ENCODE data around the gene MGAT5B.
"Not testable (repeated sequence)": the region's sequence is repeated elsewhere in the genome, so short reads cannot be mapped to it uniquely, and the experiment has no call there.

Gene MGAT5B

DNA sequence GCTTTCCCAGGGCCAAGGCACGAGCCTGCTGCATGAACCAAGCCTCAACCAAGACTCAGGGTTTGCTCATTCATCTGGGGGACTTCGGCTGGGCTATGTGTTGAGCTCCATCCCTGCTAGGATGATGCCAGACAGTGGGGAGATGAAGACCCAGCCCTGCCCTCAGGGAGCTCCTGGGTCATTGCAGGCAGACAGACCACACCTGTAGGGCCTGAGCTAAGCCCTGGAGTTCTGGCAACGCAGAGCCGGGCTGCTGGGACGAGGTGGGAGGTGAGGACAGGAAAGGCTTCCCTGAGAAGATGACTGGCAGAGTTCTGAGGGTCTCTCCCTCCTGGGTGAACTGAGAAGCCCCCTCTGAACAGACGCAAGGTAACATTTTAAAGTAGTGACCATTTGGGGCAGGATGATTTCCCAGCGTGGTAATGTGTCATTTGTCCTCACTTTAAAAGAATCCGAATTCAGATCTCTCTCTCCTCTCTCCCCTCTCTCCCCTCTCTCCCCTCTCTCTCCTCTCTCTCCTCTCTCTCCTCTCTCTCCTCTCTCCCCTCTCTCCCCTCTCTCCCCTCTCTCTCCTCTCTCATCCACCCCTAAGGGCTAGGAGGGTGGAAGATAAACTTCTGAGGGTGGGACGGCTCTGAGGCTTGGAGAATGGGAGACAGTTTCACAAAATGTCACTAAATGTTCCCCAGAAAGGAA lies 98.4 kb downstream of the MGAT5B start:
- FAIRE-seq = no peak
- DNase-seq (ENCODE audit: extremely low spot score, insufficient read length, low read depth) = no peak

DNA sequence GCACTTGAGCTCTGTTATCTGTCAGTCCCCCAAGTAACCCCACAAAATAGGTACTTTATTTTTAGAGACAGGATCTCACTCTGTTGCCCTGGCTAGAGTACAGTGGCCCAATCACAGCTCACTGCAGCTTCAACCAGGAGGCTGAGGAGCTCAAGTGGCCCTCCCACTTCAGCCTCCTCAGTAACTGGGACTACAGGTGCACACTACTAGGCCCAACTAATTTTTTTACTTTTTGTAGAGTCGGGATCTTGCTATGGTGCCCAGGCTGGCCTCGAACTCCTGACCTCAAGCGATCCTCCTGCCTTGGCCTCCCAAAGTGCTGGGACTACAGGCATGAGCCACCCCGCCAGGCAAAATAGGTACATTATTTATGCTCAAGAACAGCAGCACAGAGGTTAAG lies 99.6 kb downstream of the MGAT5B start:
- no peak for FAIRE-seq
- DNase-seq (ENCODE audit: extremely low spot score, insufficient read length, low read depth) = no peak

DNA sequence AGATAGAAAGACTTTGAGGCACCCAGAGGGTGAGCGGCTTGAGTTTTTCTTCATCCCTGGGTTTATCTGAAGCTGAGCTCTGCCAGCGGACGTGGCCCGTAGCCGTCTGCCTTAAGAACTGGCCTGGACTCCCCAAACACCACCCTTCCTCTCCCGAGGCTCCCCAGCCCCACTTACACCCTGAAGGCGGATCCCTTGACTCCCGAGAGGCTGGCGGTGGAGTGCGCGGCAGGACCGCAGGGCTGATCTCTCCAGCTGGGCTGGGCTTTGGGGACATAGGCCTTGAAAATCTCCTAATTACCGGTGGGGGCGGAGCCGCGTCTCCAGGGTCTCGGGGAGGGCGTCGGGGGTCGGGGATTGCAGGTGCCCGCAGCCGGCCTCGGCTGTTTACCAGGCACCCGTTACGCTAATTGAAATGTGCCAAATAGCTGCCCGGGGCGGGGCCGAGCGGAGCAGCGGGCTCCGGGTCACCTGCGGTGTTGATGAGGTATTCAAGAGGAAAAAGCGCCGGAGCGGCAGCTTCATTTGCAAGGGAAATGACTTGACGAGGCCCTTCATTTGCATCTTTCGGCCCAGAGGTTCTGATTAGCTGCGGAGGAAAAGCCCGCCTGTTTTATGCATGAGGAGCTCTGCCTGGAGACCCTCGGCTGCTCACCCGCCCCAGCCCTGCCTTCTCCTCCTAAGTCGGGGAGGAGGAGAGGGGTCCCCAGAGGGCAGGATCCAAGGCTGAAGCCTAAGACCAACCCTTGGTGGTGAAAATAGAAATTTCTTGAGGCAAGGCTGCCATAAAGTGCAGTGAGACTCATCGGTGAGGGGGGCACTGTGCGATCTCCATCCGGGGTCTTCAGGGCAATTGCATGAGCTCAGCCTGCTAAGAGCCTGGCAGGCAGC lies 100.7 kb downstream of the MGAT5B start:
- FAIRE-seq = no peak
- no peak for DNase-seq (ENCODE audit: extremely low spot score, insufficient read length, low read depth)

DNA sequence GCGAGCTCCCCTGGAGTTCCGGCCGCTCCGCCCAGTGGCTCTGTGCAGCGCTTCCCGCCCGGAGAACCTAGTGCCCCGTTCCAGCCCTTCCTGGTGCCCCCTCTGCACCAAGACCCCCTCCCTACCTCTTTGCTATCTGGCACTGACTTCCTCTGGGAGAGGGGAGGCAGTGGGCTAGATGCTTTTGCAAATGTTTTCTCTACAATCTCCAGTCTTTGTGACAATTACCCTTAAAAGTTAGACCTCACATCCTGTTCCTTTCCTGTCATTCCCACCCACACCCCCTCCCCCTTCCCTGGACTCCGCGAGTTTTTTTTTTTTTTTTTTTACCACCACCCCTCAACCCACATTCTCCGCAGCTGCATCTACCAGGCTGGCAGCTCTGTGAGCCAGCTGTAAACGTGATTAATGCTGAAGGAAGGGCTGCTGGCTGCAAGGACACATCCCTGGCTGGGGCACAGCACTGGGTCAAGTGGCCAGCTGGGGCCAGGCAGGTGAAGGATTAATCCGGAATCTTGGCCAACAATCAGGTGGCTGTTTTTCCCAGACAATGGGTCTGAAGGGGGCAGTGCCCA lies 101.5 kb downstream of the MGAT5B start:
- DNase-seq (ENCODE audit: extremely low spot score, insufficient read length, low read depth) = no peak
- no peak for FAIRE-seq

DNA sequence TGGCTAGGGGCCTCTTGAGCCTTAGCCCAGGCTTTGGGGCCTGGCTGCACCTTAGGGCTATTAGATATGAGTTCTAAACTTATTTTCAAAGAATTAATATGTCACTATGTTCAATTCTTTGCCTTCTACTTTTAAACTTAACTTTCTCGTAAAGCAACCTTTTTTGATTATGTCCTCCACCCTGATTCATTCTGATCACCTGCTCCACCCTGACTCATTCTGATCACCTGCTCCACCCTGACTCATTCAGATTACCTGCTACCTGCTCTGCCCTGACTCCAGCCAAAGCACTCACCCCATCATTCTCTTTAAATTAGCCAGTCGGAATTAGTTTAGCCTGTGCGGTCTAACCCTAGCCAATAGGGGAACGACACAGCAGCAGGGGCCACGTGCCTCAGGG lies 102.0 kb downstream of the MGAT5B start:
- not testable (repeated sequence) for FAIRE-seq; DNase-seq (ENCODE audit: extremely low spot score, insufficient read length, low read depth)

DNA sequence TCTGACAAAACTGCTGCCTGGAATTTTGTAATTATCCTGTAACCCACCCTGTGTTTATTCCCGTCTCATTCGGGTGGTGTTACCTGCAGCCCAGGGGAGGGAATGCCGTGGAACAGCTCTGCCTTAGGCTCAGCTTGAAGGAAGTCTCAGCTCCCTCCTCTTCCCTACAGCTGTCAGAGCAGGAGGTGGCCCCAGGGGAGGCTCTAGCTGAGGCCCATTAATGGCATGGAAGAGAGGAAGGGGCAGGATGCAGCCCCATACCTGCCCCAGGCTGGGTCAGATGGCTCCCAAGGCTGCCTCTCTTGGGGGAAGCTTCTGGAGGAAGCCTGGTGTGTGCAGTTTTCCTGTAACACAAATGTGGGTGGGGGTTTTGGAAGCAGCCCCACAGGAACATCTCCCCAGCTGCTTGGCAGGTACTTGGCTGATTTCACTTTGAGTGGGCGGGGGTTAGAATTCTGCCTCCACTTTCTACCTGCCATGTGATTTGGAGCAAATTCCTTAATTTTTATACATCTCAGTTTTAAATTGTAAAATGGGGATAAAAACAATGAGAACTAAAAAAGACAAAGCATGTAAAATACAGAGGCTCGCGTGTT lies 103.9 kb downstream of the MGAT5B start:
- FAIRE-seq (no peak), DNase-seq (ENCODE audit: extremely low spot score, insufficient read length, low read depth) (no peak)

DNA sequence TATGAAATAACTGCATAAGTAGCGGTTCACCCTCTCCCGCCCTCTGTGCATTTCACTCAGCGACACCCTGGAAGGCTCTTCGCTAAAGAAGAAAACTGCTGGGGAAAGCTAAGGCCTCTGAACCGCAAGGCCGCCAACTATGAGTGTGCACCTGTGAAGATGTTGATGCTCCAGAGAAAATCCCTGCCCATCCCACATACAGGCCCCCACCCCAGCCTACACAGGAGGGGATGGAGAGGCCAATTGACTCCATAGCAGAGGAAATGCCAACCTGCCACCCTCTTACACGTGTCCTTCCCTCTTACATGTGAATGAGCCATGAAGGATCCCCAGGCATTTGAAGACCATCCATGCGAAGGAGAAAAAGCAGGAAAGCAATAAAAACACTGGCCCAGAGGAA lies 104.8 kb downstream of the MGAT5B start:
- FAIRE-seq = no peak
- no peak for DNase-seq (ENCODE audit: extremely low spot score, insufficient read length, low read depth)

DNA sequence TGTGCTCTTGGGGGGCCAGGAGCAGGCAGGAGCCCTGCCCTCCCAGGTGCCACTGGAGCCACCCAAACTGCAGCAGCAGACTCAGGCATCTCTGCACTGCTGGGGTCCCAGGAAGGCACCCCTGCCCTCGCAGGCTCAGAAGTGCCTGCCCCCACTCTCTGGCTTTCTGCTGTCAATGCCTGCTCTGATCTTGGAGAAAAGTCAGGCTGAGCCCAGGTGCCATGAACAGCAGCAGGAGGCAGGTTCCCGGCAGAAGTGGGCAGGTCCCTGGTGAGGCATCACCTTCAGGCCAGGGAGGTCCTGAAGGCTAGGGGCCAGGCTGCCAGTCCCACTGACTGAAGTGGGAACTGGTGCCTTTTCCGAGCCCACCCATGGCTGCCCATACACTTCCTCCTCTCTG lies 106.5 kb downstream of the MGAT5B start:
- FAIRE-seq (no peak), DNase-seq (ENCODE audit: extremely low spot score, insufficient read length, low read depth) (no peak)

DNA sequence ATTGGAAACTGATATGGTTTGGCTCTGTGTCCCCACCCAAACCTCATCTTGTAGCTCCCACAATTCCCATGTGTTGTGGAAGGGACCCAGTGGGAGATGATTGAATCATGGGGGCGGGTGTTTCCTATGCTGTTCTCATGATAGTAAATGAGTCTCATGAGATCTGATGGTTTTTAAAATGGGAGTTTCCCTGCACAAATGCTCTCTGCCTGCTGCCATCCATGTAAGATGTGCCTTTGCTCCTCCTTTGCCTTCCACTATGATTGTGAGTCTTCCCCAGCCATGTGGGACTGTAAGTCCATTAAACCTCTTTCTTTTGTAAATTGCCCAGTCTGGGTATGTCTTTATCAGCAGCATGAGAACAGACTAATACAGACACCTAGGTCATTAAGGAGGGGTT lies 109.8 kb downstream of the MGAT5B start:
- not testable (repeated sequence) for DNase-seq (ENCODE audit: extremely low spot score, insufficient read length, low read depth); FAIRE-seq

DNA sequence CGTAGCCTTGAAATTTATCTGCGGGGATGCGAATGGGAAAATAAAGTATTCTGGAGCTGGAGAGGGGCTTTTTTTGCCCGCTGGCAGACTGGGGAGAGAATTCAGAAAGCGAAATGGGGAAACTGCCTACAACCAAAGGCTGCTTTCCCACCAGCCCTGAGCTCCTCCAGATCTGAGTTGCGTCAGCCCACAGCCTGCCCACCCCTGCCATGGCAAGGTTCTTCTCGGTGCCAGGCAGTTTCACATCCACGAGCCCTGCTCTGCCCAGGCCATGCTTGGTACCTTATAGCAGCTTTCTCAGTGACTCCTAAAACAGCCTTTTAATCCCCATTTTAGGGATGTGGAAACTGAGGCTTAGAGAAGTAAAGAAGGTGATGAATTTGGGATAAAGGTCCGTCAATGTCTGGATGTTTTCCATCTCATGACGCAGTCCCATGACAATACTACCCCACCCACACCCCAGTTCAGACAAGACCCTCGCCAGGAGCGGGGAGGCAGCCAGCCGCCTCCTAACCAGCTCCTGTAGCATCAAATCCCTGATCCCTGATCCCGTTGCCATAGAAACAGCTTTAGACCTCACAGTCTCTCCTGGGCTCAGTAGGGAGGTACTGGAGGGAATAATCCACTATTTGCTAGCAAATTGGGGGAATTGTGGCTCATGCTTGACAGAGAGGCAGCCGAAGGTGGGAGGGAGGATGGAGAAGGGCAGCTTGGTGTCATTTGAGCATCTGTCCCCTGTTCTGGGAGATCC lies 113.5 kb downstream of the MGAT5B start:
- DNase-seq (ENCODE audit: extremely low spot score, insufficient read length, low read depth) = no peak
- no peak for FAIRE-seq

DNA sequence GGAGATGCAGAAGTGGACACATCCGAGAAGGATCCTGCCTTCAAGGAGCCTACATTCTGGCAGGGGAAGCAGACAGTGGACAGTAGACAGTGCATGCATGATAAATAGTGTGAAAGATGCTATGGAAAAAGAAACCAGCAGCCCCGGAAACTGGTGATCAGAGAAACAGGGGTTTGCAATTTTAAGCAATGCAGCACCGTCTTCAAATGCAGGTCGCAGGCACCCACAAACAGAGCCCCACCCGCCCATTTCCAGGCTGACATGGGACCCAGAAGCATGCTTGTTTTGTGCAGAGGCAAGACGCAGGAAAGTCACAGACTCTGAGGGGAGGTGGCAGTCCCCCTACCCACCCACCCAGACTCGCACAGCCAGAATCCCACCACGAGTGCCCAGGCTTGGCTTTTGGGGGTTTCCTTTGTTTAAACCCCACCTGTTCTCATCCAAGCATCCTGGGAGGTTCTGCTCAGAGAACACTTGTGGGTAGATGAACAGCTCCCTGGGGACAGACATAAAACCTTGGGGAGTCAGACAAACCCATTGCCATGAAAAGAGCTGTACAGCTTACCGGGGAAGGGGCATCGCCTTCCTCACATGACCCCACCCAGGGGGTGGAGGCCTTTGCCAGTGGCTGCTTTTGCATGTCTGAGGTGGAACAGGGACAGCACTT lies 114.3 kb downstream of the MGAT5B start:
- no peak for DNase-seq (ENCODE audit: extremely low spot score, insufficient read length, low read depth)

DNA sequence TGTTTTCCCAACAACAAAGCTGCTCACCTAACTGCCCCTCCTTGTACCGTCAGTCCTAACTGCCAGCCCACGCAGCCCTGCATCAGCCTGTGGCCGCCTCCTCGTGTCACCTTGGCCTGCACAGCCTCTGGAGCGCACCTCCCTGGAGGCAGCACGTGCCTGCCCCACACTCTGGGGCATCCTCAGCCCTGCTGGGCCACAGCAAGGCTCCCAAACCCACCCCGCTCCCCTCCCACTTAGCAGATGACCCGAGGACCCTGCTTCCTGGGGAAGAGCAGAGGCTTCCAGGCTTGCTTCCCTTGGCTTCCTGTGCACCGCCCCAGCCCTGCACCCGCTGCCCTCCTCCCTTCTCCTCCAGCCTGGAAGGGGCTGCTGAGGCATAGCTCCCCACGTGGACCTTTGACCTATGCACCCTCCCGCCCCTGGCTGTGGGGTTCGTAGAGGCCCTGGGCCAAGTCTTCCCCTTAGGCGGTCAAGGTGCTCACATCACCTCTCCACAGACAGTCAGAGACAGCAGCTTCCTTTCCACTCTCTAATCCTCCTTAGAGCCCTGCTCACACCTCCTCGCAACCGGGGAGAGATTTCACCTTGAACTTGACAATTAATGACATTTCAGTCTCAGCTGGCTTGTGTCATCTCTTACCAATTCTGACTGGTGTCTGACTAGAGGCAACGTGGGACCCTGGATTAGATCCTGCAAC lies 115.0 kb downstream of the MGAT5B start:
- FAIRE-seq (no peak), DNase-seq (ENCODE audit: extremely low spot score, insufficient read length, low read depth) (no peak)

More for the DNA sequence above, 114.3 kb downstream of the MGAT5B start:
- FAIRE-seq = no peak

DNA sequence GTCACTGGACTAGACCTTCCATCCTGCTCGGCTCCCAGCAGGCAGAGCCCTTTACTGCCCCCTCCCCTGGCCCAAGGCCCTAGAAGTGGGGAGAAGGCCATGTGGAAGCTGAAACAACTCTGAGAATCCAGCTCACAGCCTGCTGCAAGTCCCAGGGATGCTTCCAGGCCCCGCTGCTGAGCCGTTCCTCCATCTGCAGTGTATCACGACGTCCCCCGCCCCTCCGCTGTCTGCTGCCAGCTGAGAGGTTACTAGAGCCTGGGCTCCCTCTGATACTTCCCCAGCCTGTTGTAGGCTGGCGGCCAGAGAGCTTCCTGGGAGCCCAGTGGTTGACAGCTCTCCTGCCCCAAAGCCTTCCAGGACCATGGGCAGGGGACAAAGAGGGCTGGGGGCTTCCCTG lies 118.2 kb downstream of the MGAT5B start:
- DNase-seq (ENCODE audit: extremely low spot score, insufficient read length, low read depth) (no peak), FAIRE-seq (no peak)

DNA sequence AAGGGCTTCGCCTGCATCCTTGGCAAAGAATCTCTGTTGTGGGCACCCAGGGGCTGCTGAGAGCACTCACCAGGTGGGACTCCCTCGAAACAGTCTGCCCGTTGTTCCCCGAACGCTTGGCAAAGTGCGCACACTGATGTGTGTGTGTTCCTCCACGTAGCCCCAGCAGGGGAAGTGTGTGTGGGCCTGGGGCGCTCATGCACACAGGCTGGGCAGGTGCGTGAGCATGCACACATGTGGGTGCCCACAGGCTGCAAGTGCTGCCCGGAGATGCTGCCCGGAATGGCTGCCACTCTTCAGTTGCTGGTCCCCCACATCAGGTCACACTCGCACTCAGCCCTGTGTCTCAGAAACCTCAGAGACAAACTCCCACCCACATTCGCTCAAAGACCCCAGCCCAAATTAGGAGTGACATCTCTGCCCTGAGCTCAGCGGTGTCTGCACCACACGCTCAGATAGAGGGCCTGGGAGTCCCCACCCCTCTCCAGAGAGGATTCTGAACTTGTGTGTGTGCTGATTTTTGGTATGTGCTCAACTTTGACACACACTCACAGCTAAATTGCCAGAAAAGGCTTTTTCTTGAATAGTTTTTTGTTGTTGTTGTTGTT lies 119.4 kb downstream of the MGAT5B start:
- FAIRE-seq (no peak), DNase-seq (ENCODE audit: extremely low spot score, insufficient read length, low read depth) (no peak)

DNA sequence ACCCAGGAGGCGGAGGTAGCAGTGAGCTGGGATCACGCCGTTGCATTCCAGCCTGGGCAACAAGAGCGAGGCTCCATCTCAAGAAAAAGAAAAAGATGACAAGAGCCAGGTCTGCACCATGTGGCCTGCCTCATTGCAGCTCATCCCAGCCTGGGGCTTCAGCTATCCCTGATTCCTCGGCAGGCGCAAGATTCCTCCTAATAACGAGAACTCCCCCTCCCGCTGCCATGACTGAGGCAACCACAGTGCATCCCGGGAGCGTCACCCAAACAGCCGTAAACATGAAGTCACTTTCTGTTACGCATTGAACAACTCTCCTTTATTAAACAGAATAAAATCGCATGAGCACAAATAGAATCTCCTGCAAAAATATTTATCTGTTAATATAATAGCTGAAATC lies 120.6 kb downstream of the MGAT5B start:
- DNase-seq (ENCODE audit: extremely low spot score, insufficient read length, low read depth) (no peak), FAIRE-seq (no peak)

DNA sequence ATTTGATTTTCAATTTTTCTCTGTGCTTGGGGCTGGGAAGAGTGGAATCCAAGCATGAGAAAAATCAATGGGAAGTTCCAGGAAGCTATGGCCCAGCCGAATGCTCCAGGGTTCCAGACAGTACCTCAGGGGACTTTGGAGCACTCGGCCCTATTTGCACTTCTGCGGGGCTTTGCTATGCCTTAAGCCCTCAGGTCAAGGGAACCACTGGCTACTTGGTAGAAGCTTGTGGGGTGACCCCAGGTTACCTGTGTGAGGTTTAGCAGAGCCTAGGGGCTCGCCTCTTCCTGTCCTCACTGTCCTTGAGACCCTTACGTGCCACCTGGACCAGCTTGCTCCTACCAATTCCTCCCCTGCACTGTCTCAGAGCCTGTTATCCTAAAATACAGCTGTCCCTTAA lies 121.3 kb downstream of the MGAT5B start:
- DNase-seq (ENCODE audit: extremely low spot score, insufficient read length, low read depth) (no peak), FAIRE-seq (no peak)

DNA sequence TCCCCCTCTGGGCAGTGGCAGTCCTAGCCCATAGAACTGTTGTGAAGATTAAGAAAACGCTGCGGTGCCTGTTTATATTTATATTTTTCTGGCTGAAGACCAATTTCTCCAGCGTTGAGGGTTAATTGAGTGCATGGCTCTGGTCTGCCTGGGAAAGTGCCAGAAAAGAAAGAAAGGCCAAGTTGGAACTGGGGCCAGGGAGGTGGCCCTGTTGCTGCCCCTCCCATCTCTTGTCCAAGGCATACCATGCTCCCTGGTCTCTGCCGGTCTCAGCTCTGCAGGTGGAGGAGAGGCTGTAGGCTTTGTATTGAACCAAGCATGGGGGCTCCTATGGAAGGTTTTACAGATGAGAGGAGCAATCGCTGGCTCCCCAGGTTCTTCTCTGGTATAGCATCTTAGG lies 124.7 kb downstream of the MGAT5B start:
- FAIRE-seq (no peak), DNase-seq (ENCODE audit: extremely low spot score, insufficient read length, low read depth) (no peak)

DNA sequence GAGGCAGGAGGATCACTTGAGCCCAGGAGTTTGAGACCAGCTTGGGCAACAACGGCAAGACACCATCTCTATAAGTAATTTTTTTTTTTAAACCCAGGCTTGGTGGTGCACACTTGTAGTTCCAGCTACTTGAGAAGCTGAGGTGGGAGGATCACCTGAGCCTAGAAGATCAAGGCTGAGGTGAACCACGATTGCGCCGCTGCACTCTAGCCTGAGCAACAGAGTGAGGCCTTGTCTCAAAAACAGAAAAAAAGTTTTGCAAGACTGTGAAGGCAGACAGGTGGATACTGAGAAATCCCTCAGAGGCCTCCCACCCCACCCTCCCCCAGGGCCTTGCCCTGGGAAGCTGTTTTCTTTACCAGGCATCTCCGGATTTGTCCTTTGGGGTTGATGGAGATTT lies 125.4 kb downstream of the MGAT5B start:
- DNase-seq (ENCODE audit: extremely low spot score, insufficient read length, low read depth) (no peak), FAIRE-seq (no peak)

DNA sequence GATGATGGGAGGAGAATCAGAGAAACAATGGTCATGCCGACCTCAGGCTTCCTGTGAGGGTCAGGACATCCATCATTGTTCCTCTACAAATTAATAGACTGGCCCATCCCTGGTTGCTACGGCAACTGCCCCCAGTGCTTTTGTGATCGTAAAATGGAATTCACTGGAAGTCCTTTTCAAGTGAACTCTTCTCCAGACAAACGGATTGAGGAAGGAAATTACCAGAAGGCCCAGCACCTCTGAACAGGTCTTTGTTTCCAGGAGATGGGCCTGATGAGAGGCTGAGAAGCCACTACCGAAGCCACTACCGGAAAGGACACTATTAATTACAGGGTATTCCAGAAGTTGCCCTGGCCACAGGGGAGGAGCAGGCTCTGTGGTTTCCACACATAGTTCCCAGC lies 126.0 kb downstream of the MGAT5B start:
- no peak for FAIRE-seq
- DNase-seq (ENCODE audit: extremely low spot score, insufficient read length, low read depth) = no peak
